Measurements from ENCODE around the gene SLC41A1.
A peak's percentile ranks its signal among the peaks of the same experiment; 100 is the strongest.

The SLC41A1 gene

GRCh38 chr1:205817988-205818387, 5.0 kb upstream of the SLC41A1 start:
- DNase-seq = no peak

- DNase-seq = no peak
These were observed 4.4 kb upstream of the SLC41A1 start for GRCh38 chr1:205817364-205817763.

GRCh38 chr1:205813755-205814058, 709 bp upstream of the SLC41A1 start:
- no peak for DNase-seq

GRCh38 chr1:205812271-205812877, 624 bp downstream of the SLC41A1 start:
- DNase-seq = peak; percentile 12

DNA sequence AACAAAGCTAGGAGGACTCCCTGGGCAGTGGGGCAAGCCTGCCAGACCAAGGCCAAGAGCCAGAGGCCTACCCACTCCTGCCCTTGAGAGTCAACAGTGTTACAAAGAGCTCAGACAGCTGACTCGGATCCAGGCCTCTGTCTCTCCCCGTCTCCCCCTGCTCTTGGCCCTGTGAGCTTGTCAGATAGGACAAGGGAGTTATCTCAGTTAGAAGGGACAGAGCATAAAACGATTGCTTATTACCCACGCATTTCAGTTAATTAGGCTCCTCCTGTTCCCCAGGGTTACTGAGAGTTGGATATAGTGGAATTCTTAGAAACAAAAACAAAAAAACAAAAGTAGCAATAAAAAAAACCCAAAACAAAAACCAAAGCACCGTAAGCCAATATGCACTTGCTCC, 1.3 kb downstream of the SLC41A1 start:
- no peak for DNase-seq

GRCh38 chr1:205810448-205811157, 2.4 kb downstream of the SLC41A1 start:
- DNase-seq = no peak

DNA sequence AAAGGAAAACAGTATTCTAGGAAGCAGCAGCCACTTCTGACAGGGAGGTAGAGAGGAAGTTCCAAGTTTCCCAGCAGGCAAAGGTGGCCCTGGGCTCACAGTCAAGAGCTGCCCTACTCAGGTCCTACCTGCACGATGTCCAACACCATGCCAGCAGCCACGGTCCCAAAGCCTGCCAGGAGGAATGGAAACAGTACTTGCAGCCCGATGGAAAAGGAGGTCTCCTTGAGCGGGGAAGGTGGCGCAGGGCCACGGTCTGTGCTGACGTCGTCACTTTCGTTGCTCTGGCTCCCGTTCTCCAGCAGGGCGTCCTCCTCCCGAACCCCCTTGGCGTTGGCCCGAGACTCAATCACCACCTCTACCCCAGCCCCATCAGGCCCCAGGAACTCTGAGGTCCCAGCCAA, 3.1 kb downstream of the SLC41A1 start:
- DNase-seq = no peak

GRCh38 chr1:205809469-205809868, 3.5 kb downstream of the SLC41A1 start:
- no peak for DNase-seq

DNA sequence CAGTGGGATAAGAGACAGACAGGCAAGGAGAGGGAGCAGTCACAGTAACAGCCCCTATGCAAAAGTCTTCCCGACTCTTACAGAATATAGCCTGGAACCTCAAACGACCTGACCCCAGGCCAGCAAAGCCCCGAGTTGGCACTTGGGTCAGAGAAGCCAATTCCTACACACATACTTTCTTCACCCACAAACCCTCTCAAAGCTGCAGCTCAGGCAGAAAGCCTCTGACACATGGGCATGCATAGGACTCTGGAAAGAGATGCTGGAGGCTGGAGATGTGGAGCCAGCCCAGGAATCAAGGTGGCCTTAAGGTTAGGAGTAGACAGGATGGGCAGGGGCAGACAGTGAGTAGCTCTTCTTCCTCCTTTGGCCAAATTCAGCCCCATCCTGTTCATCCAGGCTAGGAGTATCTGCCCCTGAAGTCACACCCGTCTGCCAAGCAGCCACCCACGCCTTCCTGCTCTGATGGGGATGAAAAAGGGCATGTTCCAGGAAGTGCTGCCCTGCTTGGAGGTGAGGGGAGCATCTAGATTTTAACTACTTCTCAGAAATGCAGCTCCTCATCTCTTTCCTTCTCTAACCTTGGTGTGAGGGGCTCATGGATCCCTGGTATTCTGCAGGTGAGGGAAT, 7.8 kb downstream of the SLC41A1 start:
- DNase-seq = peak; percentile 50

DNA sequence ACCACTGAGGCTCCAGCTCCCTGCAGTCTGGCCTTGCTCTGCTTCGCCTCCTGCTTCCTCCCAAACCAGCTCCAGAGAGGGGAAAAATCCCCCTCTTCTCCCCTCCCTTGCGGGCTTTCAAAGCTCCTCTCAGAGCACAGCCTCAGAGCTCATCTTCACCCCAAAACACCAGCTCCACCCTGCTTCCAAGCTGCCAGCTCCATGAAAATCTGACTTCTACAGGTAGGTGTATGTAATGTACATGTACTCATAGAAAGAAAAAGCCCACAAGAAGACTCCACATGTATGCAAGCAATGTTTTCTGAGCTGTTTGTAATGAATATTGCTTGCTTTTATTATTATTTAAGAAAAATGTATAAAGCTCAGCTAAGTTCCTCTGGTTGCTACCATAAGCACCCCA, 8.4 kb downstream of the SLC41A1 start:
- no peak for DNase-seq

GRCh38 chr1:205803986-205804385, 9.0 kb downstream of the SLC41A1 start:
- no peak for DNase-seq

DNA sequence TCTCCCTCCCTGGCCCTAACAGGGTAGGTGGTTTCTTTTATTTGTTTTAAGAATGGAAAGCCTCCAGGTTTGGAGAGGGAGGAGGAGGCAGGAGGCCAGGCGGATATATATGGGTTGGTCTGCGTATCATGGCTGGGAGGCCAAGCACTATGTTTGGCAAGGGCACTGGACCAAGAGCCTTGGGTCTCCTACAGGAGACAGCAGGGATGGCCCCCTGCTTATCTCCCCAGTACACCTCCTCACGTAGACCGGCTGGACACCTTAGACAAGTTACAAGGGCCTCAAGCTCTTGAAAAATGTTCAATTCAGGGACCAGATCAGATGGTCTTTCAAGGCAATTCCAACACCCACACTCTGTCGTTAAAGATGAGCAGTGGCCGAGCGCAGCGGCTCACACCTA, 10.9 kb downstream of the SLC41A1 start:
- no peak for DNase-seq

DNA sequence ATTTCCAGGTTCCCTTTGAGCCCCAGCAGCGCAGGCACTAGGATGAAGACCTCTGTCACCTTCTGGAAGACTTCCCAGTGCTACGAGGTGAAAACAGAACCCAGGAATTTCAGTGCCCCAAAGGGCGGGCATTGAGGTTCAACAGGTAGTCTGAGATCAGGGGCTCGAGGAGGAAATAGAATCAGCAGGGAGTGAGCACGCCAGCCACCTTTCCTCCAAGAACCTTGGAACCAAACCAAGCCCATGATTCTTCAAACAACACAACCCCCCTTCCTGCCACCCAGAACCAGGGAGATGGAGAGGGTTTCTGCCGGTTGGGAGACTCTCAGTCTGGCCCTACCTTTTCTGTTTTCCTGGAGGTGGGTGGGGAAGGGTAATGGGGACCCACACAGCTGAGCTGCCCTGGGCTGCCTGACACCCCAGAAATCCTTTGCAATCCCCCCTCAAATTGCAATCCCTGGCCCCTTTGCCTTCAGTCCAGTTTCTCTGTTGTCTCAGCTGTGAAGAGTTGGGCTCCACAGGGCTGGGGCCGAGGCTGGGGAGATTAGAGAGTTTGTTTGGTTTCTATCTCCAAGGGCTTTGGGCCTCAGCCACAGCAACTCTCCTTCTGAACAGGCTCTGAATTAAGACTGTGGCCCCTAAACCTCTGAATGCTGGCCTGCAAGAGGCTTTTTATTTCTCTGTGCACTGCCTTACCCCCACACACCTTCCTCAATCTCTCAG, 11.9 kb downstream of the SLC41A1 start:
- DNase-seq = no peak

DNA sequence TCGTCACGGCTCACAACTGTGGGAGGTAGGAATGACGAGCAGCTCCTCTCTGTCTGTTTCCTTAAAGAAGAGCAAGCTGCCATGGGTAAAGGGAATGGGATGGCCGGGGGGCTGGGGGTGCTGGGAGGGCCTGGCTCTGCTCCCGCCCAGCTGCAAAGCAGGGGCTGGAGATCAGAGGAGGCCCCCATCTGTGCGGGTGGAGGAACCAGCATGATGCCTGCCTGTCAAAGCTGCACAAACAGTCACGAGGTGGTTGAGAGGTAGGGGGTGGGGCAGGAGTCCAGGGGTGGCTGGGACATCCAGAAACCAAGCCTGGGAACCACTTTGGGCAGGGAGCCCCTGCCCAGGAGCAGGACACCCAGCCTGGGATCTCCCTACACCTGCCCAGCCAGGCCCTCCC, 12.6 kb downstream of the SLC41A1 start:
- no peak for DNase-seq

- DNase-seq = no peak
These were observed 14.4 kb downstream of the SLC41A1 start for GRCh38 chr1:205798577-205798976.

DNA sequence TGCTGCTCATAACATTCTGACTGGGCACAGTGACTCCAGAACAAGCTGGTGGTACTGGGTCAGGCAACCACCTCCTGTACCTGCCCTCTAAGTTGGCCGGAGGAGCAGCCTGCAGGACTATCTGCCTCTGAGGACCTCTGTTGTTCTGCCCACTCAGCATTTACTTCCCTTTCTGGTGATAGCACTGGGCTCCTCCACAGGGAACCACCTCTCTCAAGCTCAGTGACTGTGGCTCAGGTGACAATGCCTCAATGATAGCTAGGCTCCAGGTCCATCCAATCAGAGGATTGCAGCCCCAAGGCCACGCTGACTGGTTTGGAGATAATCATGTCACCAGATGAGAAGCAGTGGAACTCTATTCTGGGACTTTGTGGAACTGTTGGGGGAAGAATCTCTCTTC, 15.8 kb downstream of the SLC41A1 start:
- no peak for DNase-seq

- DNase-seq = no peak
These were observed 18.8 kb downstream of the SLC41A1 start for GRCh38 chr1:205794011-205794730.

DNA sequence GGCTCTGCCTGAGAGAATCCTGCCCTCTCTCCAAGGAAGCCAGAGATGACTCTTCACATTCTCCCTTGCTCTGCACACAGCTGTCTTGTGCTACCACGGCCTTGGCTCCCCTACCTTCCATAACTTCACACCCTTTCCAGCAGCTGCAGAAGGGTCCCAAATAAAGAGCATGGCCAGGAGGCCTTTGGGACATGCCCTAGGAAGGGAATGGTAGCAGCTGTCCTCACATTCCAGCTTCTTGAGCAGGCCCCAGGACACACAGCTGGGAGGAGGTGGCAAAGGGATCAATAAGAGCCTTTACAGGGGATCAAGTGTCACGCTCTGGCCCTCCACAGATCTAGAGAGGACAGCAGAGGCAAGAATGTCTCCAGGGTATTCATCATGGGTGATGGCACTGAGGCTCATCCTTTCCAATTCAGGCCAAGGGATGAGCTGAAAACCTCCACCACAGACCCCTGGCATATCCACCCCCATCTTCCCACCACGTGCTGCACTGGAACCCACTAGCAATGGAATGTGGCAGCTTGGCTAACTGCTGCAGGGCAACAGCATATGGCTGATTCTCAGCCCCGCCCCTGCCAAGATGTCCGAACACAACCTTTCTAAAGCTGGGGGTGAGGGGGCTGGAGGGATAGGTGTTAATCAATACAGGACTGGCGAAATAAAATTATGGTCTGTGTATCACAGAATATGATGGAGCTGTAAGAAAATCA, 19.9 kb downstream of the SLC41A1 start:
- DNase-seq = no peak

- DNase-seq = no peak
These were observed 20.5 kb downstream of the SLC41A1 start for GRCh38 chr1:205792481-205792881.

GRCh38 chr1:205791568-205792180, 21.3 kb downstream of the SLC41A1 start:
- peak; percentile 63 for DNase-seq

DNA sequence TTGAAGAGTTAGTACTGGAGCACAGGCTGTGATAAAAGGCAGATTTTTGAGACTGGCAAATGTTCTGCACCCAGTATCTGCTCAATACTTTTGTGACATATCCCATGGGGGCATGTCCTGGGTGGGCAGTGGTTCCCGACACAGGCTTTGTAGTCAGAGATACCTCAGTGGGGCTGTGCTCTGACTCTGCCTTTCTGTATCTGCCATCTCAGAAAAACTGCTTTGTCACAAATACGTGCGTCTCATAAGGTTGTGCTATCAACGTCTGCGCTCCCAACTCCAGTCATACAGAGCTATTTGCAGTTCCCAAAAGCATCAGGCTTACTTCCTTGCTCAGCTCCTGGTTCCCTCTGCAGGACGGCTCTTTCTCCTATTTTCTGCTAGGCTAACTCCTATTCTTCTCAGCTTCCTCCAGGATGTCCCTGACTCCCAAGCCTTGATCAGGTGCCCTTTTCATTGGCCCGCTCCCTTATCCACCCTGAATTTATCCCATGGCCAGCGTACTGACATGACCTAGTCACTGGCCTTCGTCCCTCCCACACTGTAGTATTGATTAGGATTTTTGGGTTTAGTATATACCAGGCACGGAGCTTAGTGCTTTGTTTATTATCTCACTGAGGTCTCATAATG, 25.6 kb downstream of the SLC41A1 start:
- no peak for DNase-seq

GRCh38 chr1:205786601-205787000, 26.4 kb downstream of the SLC41A1 start:
- DNase-seq = no peak

Measured in stimulated activated CD4-positive, alpha-beta T cell treated with anti-CD3 and anti-CD28 coated beads, Interleukin-4, amount 100 ng/mL, for 24 hours (primary cell).